Esophagus mucosa (tissue), 1 donor: ENCODE data around the gene HABP2. TPM values are rescaled to one million over a fixed set of nuclear protein-coding genes. Genes with fewer than 3 reads are reported as not detected.

Experiments
- ATAC-seq: fragments of 200-7000 bp; cut with Tn5 transposase; one replicate; pipeline ENCODE4 v1.9.1; 2020
- total RNA-seq: library from RNA; stranded (reverse); gene quantifications from one replicate; pipeline ENCODE4 v1.2.4, GENCODE V29; 2023
- donor health status: DM: yes; HTN: yes; CAD: no.

The HABP2 gene
- total RNA-seq, 1 donor from 2014 or later: 0.04 TPM

GRCh38 chr10:113527211-113527906, 25.5 kb upstream of the HABP2 start:
- ATAC-seq: no peak

DNA sequence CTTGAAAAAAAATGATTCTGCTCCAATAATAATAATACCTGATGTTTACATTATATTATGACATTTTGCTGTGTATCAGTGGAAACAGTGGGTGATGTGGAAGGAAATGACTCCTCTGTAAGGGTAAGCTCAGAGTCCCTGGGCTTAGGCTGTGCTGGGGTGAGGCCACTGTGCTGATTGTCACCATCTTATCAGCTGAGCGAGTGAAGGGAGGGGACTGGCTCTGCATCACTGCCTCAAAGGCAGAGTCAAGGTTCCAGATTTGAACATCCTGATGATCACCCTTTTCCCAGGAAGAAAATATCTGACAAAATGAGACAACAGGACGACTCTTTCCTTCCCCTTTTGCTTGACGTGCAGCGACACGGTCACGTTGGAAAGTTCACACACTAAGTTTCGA, 24.0 kb upstream of the HABP2 start:
- no peak for ATAC-seq

DNA sequence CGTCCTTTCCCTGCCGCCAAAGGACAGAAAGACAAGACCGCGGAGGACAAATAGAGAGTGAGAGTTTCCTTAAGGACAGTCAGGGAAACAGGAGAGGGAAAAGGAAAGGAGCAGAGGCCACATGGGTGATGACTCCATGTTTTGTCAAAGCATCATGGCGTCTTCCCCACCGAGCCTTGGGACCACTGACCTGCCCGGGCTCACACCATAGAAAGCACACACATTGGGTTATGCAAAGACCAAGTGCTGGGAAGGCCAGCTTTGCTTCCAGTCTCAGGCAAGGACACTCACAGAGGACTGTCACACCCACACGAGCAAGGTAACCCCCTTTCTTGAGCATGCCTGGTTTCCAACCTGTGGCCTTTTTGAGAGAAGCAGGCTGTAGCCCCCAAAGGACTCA, 23.3 kb upstream of the HABP2 start:
- ATAC-seq: no peak

GRCh38 chr10:113530476-113530875, 22.4 kb upstream of the HABP2 start:
- ATAC-seq: no peak

DNA sequence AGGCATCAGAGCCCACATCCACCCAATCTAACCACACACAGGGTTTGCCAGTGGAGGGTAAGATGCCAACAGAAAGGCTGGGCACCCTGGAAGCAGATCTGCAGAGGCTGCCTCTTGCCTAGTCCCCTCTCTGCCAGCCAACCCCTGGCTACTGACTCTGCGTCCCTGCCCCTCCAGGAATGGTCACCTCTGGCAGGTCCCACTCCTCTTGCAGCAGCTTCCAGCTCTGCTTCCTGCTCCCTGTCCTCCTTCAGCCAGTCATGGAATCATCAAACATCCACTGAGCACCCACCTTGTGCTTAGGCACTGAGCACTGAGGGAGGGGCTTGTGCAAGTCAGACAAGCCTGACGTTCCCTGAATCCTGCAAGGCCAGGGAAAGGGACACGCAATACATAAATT, 20.1 kb upstream of the HABP2 start:
- ATAC-seq: no peak

GRCh38 chr10:113533801-113534200, 19.1 kb upstream of the HABP2 start:
- ATAC-seq: no peak

- no peak for ATAC-seq
Measured at GRCh38 chr10:113534423-113534822, 18.4 kb upstream of the HABP2 start.

DNA sequence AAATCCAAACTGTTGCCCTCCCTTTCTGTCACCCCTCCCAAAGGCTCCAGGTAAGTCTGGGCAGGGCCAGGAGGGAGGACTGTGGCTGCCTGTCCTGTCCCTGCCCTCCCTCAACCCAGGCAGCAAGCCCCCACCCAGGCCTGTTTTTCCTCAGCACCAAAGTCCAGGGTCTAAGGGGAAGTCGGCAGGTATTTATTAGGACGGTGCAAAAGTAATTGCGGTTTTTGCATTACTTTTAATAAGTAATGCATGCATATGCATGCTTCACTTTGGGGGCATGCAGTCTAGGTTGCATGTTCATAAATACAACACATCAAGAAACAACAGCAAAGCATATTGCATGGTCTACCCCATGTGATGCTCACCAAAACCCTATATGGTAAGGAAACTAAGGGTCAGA, 15.2 kb upstream of the HABP2 start:
- ATAC-seq: no peak

GRCh38 chr10:113538151-113538550, 14.7 kb upstream of the HABP2 start:
- no peak for ATAC-seq

- peak; percentile 28 for ATAC-seq
Measured at GRCh38 chr10:113539789-113540188, 13.1 kb upstream of the HABP2 start.

DNA sequence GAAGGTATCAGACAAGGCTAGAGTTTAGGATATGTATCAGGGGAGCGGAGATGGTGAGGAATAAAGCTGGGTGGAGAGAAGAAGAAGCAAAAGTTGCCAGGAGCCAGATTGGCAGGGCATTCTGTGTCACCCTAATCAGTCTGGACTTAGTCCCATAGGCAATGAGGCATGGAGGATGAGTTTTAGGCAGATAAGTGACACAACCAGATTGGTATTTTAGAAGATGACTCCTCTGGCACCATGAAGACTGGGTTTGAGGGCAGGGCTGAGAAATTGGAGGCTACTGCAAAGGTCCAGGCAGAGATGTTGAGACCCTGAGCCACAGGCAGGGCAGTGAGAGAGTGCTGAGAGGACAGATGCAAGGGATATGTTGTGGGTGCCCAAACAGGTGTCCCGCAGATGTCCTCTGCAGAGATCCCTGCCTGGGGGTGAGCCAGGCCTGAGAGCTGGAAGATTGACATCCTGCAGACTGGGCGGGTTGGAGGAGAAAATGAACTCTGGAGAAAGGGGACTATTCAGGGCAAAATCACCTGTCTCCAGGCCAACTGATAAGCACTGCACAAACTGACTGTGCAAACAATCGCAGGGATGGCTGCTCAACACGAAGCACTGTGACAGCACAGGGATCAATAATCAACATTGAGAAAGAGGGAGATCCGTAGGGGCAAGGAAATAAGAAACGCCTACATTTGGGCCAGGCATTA, 11.9 kb upstream of the HABP2 start:
- no peak for ATAC-seq

- ATAC-seq: no peak
Measured at GRCh38 chr10:113541549-113541927, 11.3 kb upstream of the HABP2 start.

DNA sequence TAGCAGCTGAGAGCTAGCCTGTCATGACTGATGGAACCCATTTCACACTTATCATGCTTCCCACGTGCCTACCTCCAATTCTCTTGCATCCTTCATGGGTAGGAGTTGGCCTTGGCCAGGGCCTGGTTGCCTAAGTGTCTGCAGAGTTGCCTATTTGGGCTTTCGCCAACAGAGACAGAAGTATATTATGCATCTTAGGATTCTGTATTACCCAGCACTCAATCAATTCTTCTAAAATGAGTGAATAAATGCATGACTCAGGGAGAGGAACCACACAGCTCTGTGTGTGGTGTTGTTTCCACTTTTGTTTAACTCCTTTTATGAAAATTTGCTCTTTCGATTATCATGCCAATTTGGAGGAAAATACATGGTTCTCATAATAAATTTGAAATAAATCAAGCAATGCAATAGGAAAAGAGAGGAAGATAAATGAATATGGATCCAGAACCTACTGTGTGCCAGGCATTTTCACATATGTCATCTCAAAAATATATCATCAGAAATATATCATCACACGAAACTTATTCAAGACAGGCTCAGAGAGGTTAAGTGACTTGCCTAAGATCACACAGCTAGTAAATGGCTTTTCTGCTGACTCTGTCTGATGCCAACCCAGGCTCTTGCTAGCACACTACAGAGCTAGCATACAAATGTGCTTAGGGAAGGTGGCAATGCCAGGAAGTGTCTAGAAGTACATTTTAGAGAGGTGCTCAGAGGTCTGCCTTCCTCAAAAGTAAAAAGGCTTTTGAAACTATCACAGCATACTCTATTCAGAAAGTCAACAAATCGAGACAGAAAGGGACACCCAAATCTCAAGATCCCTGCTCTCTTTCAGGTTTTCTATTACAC, 9.5 kb upstream of the HABP2 start:
- no peak for ATAC-seq

GRCh38 chr10:113544392-113544791, 8.5 kb upstream of the HABP2 start:
- ATAC-seq: no peak

GRCh38 chr10:113547426-113547825, 5.4 kb upstream of the HABP2 start:
- no peak for ATAC-seq

GRCh38 chr10:113549856-113550255, 3.0 kb upstream of the HABP2 start:
- no peak for ATAC-seq

DNA sequence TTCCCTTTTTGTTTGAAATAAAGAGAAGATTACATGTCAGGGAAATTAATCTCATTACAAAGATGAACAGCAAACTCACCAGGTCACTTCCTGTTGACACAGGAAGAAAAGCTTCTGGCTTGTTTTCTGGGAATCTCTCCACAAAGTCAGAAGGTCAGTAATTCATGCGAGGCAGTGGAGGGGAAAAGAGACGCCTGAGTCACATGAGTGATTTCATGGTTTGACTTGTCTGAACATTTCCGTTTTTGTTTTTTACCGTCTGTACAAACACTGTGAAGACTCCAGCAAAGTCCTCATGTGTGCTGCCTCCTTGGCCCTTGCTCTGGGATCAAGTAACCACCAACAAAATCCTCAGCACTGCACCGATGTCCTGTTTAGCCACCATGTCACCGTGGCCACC, 2.5 kb upstream of the HABP2 start:
- ATAC-seq: peak; percentile 83

- ATAC-seq: peak; percentile 83
Measured at GRCh38 chr10:113552014-113552413, 839 bp upstream of the HABP2 start.

DNA sequence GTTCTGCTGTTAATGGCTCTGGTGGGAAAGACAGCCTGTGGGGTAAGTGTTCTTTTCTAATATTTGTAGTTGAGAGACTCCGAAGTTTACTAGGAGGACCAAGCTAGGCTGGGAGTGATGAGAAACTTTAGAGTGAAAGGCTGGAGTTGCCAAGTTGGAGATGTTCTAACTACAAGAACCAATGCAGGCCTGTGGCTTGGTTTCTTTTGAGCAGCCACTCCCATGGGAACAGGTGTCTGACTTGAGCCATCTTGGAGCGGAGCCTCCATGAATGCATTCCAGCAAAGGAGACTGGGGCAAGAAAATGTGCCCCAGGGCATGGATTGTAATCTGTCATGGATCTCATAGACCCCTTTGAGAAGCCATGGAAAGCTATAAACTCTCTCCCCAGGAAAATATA, 296 bp downstream of the HABP2 start:
- no peak for ATAC-seq

DNA sequence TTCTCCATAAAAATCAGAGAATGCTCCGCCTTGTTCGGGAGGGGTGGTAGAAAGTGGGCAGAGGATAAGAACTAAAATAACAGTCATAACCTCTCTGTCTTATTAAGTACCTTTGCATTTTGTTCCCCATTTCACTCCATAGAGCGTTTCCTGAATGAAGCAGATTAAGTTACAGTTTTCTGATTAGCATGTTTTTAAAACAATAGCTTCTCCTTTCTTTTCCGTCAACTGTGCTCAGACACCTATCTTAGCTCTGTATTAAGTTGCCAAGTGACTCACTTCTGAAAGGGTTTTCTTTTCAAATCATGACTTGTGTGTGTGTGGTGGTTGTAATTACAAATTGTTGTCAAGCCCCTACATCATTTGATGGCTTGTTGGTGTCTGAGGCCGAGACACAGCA, 1.4 kb downstream of the HABP2 start:
- no peak for ATAC-seq

DNA sequence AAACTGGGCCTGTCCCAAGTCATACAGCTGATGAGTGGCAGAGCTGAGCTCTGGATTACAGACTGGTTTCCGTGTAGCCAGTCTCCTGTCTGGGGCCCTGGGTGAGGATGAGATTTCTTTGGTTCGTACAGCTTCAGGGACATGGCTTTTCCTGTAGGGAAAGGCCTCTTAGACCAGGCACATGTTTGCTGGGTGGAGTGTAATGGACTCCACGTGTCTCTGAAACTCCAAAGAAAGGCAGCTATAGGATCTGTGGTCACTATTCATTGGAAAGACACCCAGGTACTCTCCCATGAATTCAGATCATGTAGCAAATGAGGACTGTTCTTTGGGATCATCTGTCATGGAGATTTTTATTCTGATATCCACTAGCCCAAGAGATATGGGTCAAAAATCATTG, 2.4 kb downstream of the HABP2 start:
- no peak for ATAC-seq

GRCh38 chr10:113555751-113556150, 2.9 kb downstream of the HABP2 start:
- no peak for ATAC-seq

- ATAC-seq: no peak
Measured at GRCh38 chr10:113557424-113557862, 4.6 kb downstream of the HABP2 start.

- ATAC-seq: peak; percentile 72
Measured at GRCh38 chr10:113557903-113558321, 5.1 kb downstream of the HABP2 start.
